A673 (cell line): ENCODE results near the gene SORD. TPM values are rescaled to one million over a fixed set of nuclear protein-coding genes. Genes with fewer than 3 reads are reported as not detected.

Source experiments
- BruUV-seq: library from RNA; stranded (reverse); fragments of 400-500 nt; replicated peaks from 2 replicates; lab custom pipeline; 2021; lab: Mats Ljungman, UMichigan
- CTCF ChIA-PET: fragments of 300-600 bp; sonication (Branson Sonifier 250); formaldehyde crosslinking; loops from one replicate; lab custom pipeline; 2022; ENCODE audit warnings: antibody characterized with exemption; lab: Charles Lee
- POLR2A ChIA-PET: fragments of 300-600 bp; sonication (Branson Sonifier 250); formaldehyde crosslinking; loops from one replicate; lab custom pipeline; 2022; ENCODE audit warnings: antibody characterized with exemption; ENCODE audit not compliant: low non-redundant PET; lab: Charles Lee
- DNase-seq: peaks from one replicate; pipeline ENCODE4 v3.0.0-alpha.2; 2015; ENCODE audit warnings: low spot score
- H3K27ac ChIP-seq: fragments of 200-600 bp; sonication (generic); 2 replicates; pipeline ENCODE4 v1.5.1; 2016; ENCODE audit warnings: mixed run types, low read depth, mild to moderate bottlenecking, mixed read lengths, antibody characterized with exemption, low read length; ENCODE audit not compliant: poor library complexity, severe bottlenecking
- H3K27me3 ChIP-seq: fragments of 200-600 bp; sonication (generic); replicated peaks from 2 replicates; pipeline ENCODE4 v1.6.1; 2017; ENCODE audit warnings: mixed run types, low read depth, mild to moderate bottlenecking, mixed read lengths, antibody characterized with exemption, low read length; ENCODE audit not compliant: insufficient read depth, poor library complexity
- H3K36me3 ChIP-seq: fragments of 200-600 bp; sonication (generic); 2 replicates; pipeline ENCODE4 v1.6.1; 2016; ENCODE audit warnings: mixed run types, mild to moderate bottlenecking, mixed read lengths, antibody characterized with exemption, low read length; ENCODE audit not compliant: insufficient read depth, poor library complexity, severe bottlenecking
- H3K4me1 ChIP-seq: fragments of 200-600 bp; sonication (generic); 2 replicates; pipeline ENCODE4 v1.6.1; 2017; ENCODE audit warnings: mixed run types, mild to moderate bottlenecking, mixed read lengths, antibody characterized with exemption, low read length; ENCODE audit not compliant: insufficient read depth, poor library complexity, severe bottlenecking
- H3K4me3 ChIP-seq: fragments of 200-600 bp; sonication (generic); 2 replicates; pipeline ENCODE4 v1.5.1; 2016; ENCODE audit warnings: low read depth, mixed run types, mild to moderate bottlenecking, mixed read lengths, low read length; ENCODE audit not compliant: poor library complexity, severe bottlenecking
- H3K9me3 ChIP-seq: fragments of 200-600 bp; sonication (generic); 2 replicates; pipeline ENCODE4 v1.6.1; 2016; ENCODE audit warnings: mixed run types, low read depth, mild to moderate bottlenecking, mixed read lengths, antibody characterized with exemption, low read length; ENCODE audit not compliant: poor library complexity, severe bottlenecking
- EZH2 ChIP-seq: fragments of 200-600 bp; sonication (generic); IDR thresholded peaks from 2 replicates; pipeline ENCODE4 v1.6.1; 2017; ENCODE audit warnings: borderline replicate concordance, low read depth, mild to moderate bottlenecking, mixed read lengths, antibody characterized with exemption, low read length; ENCODE audit not compliant: poor library complexity, severe bottlenecking
- intact Hi-C: fragments of 100-400 bp; cut with micrococcal nuclease; formaldehyde crosslinking; loops from one replicate; pipeline ENCODE4 v1.10.0; 2022; ENCODE audit not compliant: unreplicated experiment
- total RNA-seq: library from RNA; stranded (reverse); gene quantifications from 2 replicates; pipeline ENCODE4 v1.2.3, GENCODE V29; 2021
- TF ChIP-seq, protein P1 (sequence below): fragments of 300-800, 200-600 bp; sonication (generic); conservative IDR thresholded peaks from 2 replicates; pipeline ENCODE4 v1.5.1; 2017; ENCODE audit warnings: low read depth, mild to moderate bottlenecking, antibody characterized with exemption, low read length, moderate library complexity, mixed read lengths

Gene SORD
- total RNA-seq, 1 experiment from 2014 or later, result 286 TPM

DNA sequence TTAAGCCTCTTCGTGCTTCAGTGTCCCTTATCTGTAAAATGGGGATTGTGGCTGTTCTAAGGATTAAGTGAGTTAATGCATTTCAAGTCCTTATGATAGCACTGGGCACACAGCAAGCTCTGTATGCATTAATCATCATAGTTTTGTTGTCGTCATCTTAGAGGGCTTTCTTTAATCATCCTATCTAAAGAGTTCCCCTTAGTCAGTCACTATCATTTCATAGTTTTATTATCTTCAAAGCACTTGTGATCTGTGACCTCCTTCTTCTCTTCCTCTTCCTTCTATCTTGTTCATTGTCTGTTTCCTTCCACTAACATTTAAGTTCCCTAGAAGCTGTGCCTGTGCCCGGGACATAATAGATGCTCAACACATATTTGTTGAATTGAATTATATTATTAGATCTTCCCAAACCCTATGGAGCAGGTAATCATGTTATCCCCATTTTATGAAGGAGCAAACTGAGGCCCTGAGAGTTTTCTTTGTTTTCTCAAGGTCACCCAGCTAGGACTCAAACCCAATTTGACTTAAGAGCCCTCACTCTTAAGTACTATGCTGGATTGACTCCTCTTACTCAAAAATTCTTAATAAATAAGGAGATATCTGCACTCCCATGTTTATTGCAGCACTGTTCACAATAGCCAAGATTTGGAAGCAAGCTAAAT is 66.8 kb downstream of the SORD start:
- intact Hi-C loops, result no loop called here
- Histone ChIP-seq H3K9me3 (no peaks in the 10 kb centered on the region), H3K4me3 (no peak overlapping the region), H3K36me3 (no peaks in the 10 kb centered on the region), H3K27ac (no peak overlapping the region), H3K27me3 (no peaks in the 10 kb centered on the region), H3K4me1 (no peaks in the 10 kb centered on the region)
- TF ChIP-seq, protein P1, sequence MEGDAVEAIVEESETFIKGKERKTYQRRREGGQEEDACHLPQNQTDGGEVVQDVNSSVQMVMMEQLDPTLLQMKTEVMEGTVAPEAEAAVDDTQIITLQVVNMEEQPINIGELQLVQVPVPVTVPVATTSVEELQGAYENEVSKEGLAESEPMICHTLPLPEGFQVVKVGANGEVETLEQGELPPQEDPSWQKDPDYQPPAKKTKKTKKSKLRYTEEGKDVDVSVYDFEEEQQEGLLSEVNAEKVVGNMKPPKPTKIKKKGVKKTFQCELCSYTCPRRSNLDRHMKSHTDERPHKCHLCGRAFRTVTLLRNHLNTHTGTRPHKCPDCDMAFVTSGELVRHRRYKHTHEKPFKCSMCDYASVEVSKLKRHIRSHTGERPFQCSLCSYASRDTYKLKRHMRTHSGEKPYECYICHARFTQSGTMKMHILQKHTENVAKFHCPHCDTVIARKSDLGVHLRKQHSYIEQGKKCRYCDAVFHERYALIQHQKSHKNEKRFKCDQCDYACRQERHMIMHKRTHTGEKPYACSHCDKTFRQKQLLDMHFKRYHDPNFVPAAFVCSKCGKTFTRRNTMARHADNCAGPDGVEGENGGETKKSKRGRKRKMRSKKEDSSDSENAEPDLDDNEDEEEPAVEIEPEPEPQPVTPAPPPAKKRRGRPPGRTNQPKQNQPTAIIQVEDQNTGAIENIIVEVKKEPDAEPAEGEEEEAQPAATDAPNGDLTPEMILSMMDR, result no peak
- no peak for TF ChIP-seq EZH2
- POLR2A ChIA-PET, result no interaction called here
- DNase-seq, result no peak
- CTCF ChIA-PET, result no interaction called here
- no TSS peak for BruUV-seq

DNA sequence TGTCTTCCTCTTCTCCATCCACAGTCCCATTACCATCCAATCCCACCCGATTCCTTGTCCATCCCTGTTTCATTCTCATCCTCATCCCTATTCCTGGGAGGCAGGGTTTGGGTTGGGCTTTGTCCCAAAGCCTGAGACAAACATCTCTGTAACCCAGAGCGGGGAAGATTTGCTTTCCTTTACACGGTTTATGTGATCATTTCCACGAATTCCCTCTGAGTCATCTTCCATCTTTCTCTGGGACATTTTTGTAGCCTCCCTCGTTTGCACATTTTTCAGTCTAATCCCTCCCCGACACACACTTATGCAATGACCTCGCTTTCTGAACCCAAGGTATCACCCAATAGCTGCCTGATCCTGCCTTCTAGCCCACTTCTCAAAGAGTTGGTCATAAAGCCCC is 68.2 kb downstream of the SORD start:
- Histone ChIP-seq H3K27ac (no peak overlapping the region), H3K4me1 (no peaks in the 10 kb centered on the region), H3K36me3 (no peaks in the 10 kb centered on the region), H3K9me3 (no peaks in the 10 kb centered on the region), H3K27me3 (no peaks in the 10 kb centered on the region), H3K4me3 (no peak overlapping the region)
- TF ChIP-seq, protein P1, result no peak
- TF ChIP-seq EZH2, result no peak
- CTCF ChIA-PET, result no interaction called here
- BruUV-seq, result no TSS peak
- DNase-seq, result no peak
- POLR2A ChIA-PET, result no interaction called here
- intact Hi-C loops, result no loop called here

DNA sequence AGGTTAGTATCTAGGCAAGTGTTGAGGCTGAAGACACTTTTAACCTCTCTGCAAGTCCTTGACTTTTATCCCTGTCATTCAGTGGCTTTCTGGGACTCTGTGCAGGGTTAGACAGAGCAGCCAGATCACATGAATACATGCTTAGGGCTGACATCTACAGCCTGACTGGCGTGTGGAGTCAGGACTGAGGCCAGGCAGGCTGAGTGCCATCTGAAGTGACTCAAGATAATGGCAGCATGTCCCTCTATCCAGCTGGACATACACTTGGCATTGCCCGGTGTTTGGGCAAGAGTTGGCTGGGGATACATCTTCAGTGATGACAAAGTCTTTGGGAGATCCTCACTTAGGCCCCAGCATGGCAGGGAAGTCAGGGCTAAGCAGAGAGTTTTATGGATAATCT is 68.6 kb downstream of the SORD start:
- Histone ChIP-seq H3K9me3 (no peaks in the 10 kb centered on the region), H3K4me3 (no peak overlapping the region), H3K36me3 (no peaks in the 10 kb centered on the region), H3K27ac (no peak overlapping the region), H3K4me1 (no peaks in the 10 kb centered on the region), H3K27me3 (no peaks in the 10 kb centered on the region)
- intact Hi-C loops, result no loop called here
- ChIA-PET CTCF (no interaction called here), POLR2A (no interaction called here)
- BruUV-seq, result no TSS peak
- DNase-seq, result no peak
- TF ChIP-seq EZH2, result no peak
- TF ChIP-seq, protein P1, result no peak
